ENCODE results near the gene PFDN2.
"Not testable (repeated sequence)": the region's sequence is repeated elsewhere in the genome, so short reads cannot be mapped to it uniquely, and the experiment has no call there.

PFDN2 gene

GRCh38 chr1:161138431-161138830 lies 20.6 kb upstream of the PFDN2 start:
- DNase-seq (ENCODE audit: low read depth in 3 of 3): no peak

- DNase-seq (ENCODE audit: low read depth in 3 of 3): no peak
Observed at GRCh38 chr1:161137881-161138280, 20.0 kb upstream of the PFDN2 start.

- no peak for DNase-seq (ENCODE audit: low read depth in 3 of 3)
Observed at GRCh38 chr1:161133220-161133740, 15.4 kb upstream of the PFDN2 start.

- DNase-seq (ENCODE audit: low read depth in 3 of 3): peak; percentile 81 to 89 (median 87)
Observed at GRCh38 chr1:161132410-161133219, 14.8 kb upstream of the PFDN2 start, which contains the start of gene DEDD. Gene DEDD, minus strand, starts transcription at chr1:161132667. Its CDS starts 8,205 bp downstream, at chr1:161124462.

- no peak for DNase-seq (ENCODE audit: low read depth in 3 of 3)
Observed at GRCh38 chr1:161131523-161132409, 13.9 kb upstream of the PFDN2 start.

- no peak for DNase-seq (ENCODE audit: low read depth in 3 of 3)
Observed at GRCh38 chr1:161130266-161130665, 12.4 kb upstream of the PFDN2 start.

GRCh38 chr1:161128591-161129420 lies 11.0 kb upstream of the PFDN2 start:
- no peak for DNase-seq (ENCODE audit: low read depth in 3 of 3)

GRCh38 chr1:161127649-161128048 lies 9.8 kb upstream of the PFDN2 start:
- no peak for DNase-seq (ENCODE audit: low read depth in 3 of 3)

- no peak for DNase-seq (ENCODE audit: low read depth in 3 of 3)
Observed at GRCh38 chr1:161122967-161123366, 5.1 kb upstream of the PFDN2 start.

GRCh38 chr1:161121834-161122233 lies 4.0 kb upstream of the PFDN2 start:
- DNase-seq (ENCODE audit: low read depth in 3 of 3): no peak

- no peak for DNase-seq (ENCODE audit: low read depth in 3 of 3)
Observed at GRCh38 chr1:161121042-161121650, 3.3 kb upstream of the PFDN2 start.

- DNase-seq (ENCODE audit: low read depth in 3 of 3): peak; percentile 44 to 65 (median 58)
Observed at GRCh38 chr1:161119092-161119903, 1.5 kb upstream of the PFDN2 start.

GRCh38 chr1:161115961-161116360 lies 1.9 kb downstream of the PFDN2 start:
- DNase-seq (ENCODE audit: low read depth in 3 of 3): not testable (repeated sequence)

GRCh38 chr1:161115132-161115711 lies 2.6 kb downstream of the PFDN2 start:
- DNase-seq (ENCODE audit: low read depth in 3 of 3): peak in 1 of 3 experiments; percentile 39

GRCh38 chr1:161114556-161114955 lies 3.3 kb downstream of the PFDN2 start:
- no peak for DNase-seq (ENCODE audit: low read depth in 3 of 3)

GRCh38 chr1:161113915-161114314 lies 3.9 kb downstream of the PFDN2 start:
- no peak for DNase-seq (ENCODE audit: low read depth in 3 of 3)

GRCh38 chr1:161111527-161111926 lies 6.3 kb downstream of the PFDN2 start:
- no peak for DNase-seq (ENCODE audit: low read depth in 3 of 3)

- no peak for DNase-seq (ENCODE audit: low read depth in 3 of 3)
Observed at GRCh38 chr1:161111117-161111516, 6.7 kb downstream of the PFDN2 start.

GRCh38 chr1:161106431-161106830 lies 11.4 kb downstream of the PFDN2 start:
- DNase-seq (ENCODE audit: low read depth in 3 of 3): no peak

- no peak for DNase-seq (ENCODE audit: low read depth in 3 of 3)
Observed at GRCh38 chr1:161100556-161100955, 17.3 kb downstream of the PFDN2 start.
